HCEC 1CT (cell line): ENCODE measurements around the gene C6orf62.
"Not testable (repeated sequence)": the region's sequence is repeated elsewhere in the genome, so short reads cannot be mapped to it uniquely, and the experiment has no call there.

ENCODE experiments used
- DNase-seq: peaks from one replicate; pipeline ENCODE4 v3.0.0-alpha.2; 2017

Gene C6orf62

GRCh38 chr6:24666641-24667377 lies 52.1 kb downstream of the C6orf62 start, which contains the start of the genes ACOT13 and TDP2:
TSS of gene ACOT13 (plus strand) at chr6:24667077. CDS start at chr6:24667264, 187 bp downstream.
TSS of gene TDP2 (minus strand) at chr6:24666899. CDS start at chr6:24666862, 37 bp downstream.
- peak; percentile 95 for DNase-seq

GRCh38 chr6:24666097-24666640 lies 52.8 kb downstream of the C6orf62 start:
- no peak for DNase-seq

- DNase-seq = no peak
These were observed 54.6 kb downstream of the C6orf62 start for GRCh38 chr6:24664046-24664987.

GRCh38 chr6:24663189-24663588 lies 55.8 kb downstream of the C6orf62 start:
- no peak for DNase-seq

- no peak for DNase-seq
These were observed 56.7 kb downstream of the C6orf62 start for GRCh38 chr6:24662236-24662635.

- DNase-seq = not testable (repeated sequence)
These were observed 57.2 kb downstream of the C6orf62 start for GRCh38 chr6:24661759-24662158.

GRCh38 chr6:24660105-24660504 lies 58.8 kb downstream of the C6orf62 start:
- no peak for DNase-seq

GRCh38 chr6:24659561-24659960 lies 59.4 kb downstream of the C6orf62 start:
- no peak for DNase-seq

- DNase-seq = peak; percentile 86
These were observed 60.1 kb downstream of the C6orf62 start for GRCh38 chr6:24658573-24659560.

GRCh38 chr6:24655215-24655614 lies 63.7 kb downstream of the C6orf62 start:
- DNase-seq = no peak
